HG03196 (cell line): ENCODE results near the gene SPDYE2.
"Not testable (repeated sequence)": the region's sequence is repeated elsewhere in the genome, so short reads cannot be mapped to it uniquely, and the experiment has no call there.

Source experiments
- ATAC-seq: cut with Tn5 transposase; IDR thresholded peaks from one replicate; pipeline ENCODE4 v1.9.1; 2021; ENCODE audit not compliant: unreplicated experiment

SPDYE2 gene

GRCh38 chr7:102550808-102551422 is at the start of gene SPDYE2:
Gene SPDYE2, plus strand, starts transcription at chr7:102551226. Its CDS starts 2,030 bp downstream, at chr7:102553256.
- ATAC-seq = not testable (repeated sequence)

GRCh38 chr7:102503141-102503540 is 47.9 kb upstream of the SPDYE2 start:
- ATAC-seq = not testable (repeated sequence)

- not testable (repeated sequence) for ATAC-seq
Observed at GRCh38 chr7:102505298-102506185, 45.5 kb upstream of the SPDYE2 start.

GRCh38 chr7:102507410-102508088 is 43.5 kb upstream of the SPDYE2 start:
- ATAC-seq = not testable (repeated sequence)

- ATAC-seq = not testable (repeated sequence)
Observed at GRCh38 chr7:102510575-102510974, 40.5 kb upstream of the SPDYE2 start.

- peak; percentile 29 for ATAC-seq
Observed at GRCh38 chr7:102511860-102512522, 39.0 kb upstream of the SPDYE2 start.

- ATAC-seq = not testable (repeated sequence)
Observed at GRCh38 chr7:102512642-102513221, 38.3 kb upstream of the SPDYE2 start.

- peak; percentile 52 for ATAC-seq
Observed at GRCh38 chr7:102514881-102515721, 35.9 kb upstream of the SPDYE2 start.

GRCh38 chr7:102515889-102516288 is 35.1 kb upstream of the SPDYE2 start:
- ATAC-seq = not testable (repeated sequence)

GRCh38 chr7:102516951-102517350 is 34.1 kb upstream of the SPDYE2 start:
- not testable (repeated sequence) for ATAC-seq

GRCh38 chr7:102517550-102518147 is 33.4 kb upstream of the SPDYE2 start, which contains the start of gene RASA4B:
Gene RASA4B, minus strand, starts transcription at chr7:102517777. Its CDS starts 67 bp downstream, at chr7:102517710.
- ATAC-seq = peak; percentile 60

- ATAC-seq = not testable (repeated sequence)
Observed at GRCh38 chr7:102520797-102521196, 30.2 kb upstream of the SPDYE2 start.

- ATAC-seq = not testable (repeated sequence)
Observed at GRCh38 chr7:102524803-102525202, 26.2 kb upstream of the SPDYE2 start.

GRCh38 chr7:102527182-102527581 is 23.8 kb upstream of the SPDYE2 start:
- ATAC-seq = not testable (repeated sequence)

- not testable (repeated sequence) for ATAC-seq
Observed at GRCh38 chr7:102527822-102528793, 22.9 kb upstream of the SPDYE2 start.

GRCh38 chr7:102531583-102531982 is 19.4 kb upstream of the SPDYE2 start:
- not testable (repeated sequence) for ATAC-seq

- not testable (repeated sequence) for ATAC-seq
Observed at GRCh38 chr7:102532127-102532526, 18.9 kb upstream of the SPDYE2 start.
